Smooth muscle cell (in vitro differentiated cells): ENCODE results near the gene CLINT1. TPM values are rescaled to one million over a fixed set of nuclear protein-coding genes. Genes with fewer than 3 reads are reported as not detected.
"Not testable (repeated sequence)": the region's sequence is repeated elsewhere in the genome, so short reads cannot be mapped to it uniquely, and the experiment has no call there.

Experiments
- DNase-seq: peaks from one replicate; lab custom pipeline; 2025; ENCODE audit not compliant: unreplicated experiment; lab: John Stamatoyannopoulos, UW
- H2AFZ ChIP-seq: fragments of 200-600 bp; sonication (generic); 2 replicates; pipeline ENCODE4 v1.6.0; 2016; ENCODE audit warnings: antibody characterized with exemption, low read depth, mild to moderate bottlenecking
- H3F3A ChIP-seq: fragments of 200-600 bp; sonication (generic); 2 replicates; pipeline ENCODE4 v1.6.0; 2017; ENCODE audit warnings: antibody characterized with exemption, low read depth
- H3K27ac ChIP-seq: fragments of 200-600 bp; sonication (generic); 2 replicates; pipeline ENCODE4 v1.5.1; 2016; ENCODE audit warnings: low read depth, mild to moderate bottlenecking
- H3K27me3 ChIP-seq: fragments of 200-600 bp; sonication (generic); 2 replicates; pipeline ENCODE4 v1.6.1; 2016; ENCODE audit warnings: low read depth, mild to moderate bottlenecking
- H3K36me3 ChIP-seq: fragments of 200-600 bp; sonication (generic); 2 replicates; pipeline ENCODE4 v1.5.1; 2016; ENCODE audit warnings: low read depth
- H3K4me1 ChIP-seq: fragments of 200-600 bp; sonication (generic); 2 replicates; pipeline ENCODE4 v1.5.1; 2016; ENCODE audit warnings: low read depth
- H3K4me2 ChIP-seq: fragments of 200-600 bp; sonication (generic); 2 replicates; pipeline ENCODE4 v1.6.0; 2016; ENCODE audit warnings: mild to moderate bottlenecking
- H3K4me3 ChIP-seq: fragments of 200-600 bp; sonication (generic); 2 replicates; pipeline ENCODE4 v1.5.1; 2016; ENCODE audit warnings: mild to moderate bottlenecking
- H3K79me2 ChIP-seq: fragments of 200-600 bp; sonication (generic); 2 replicates; pipeline ENCODE4 v1.6.0; 2016; ENCODE audit warnings: low read depth, mild to moderate bottlenecking
- H3K9ac ChIP-seq: fragments of 200-600 bp; sonication (generic); 2 replicates; pipeline ENCODE4 v1.6.0; 2016; ENCODE audit warnings: low read depth
- H3K9me3 ChIP-seq: fragments of 200-600 bp; sonication (generic); replicated peaks from 2 replicates; pipeline ENCODE4 v1.5.1; 2016; ENCODE audit warnings: low read depth
- H4K20me1 ChIP-seq: fragments of 200-600 bp; sonication (generic); 2 replicates; pipeline ENCODE4 v1.6.0; 2016; ENCODE audit warnings: low read depth
- CTCF ChIP-seq: fragments of 200-600 bp; sonication (generic); IDR thresholded peaks from 2 replicates; pipeline ENCODE4 v1.5.1; 2017; ENCODE audit warnings: borderline replicate concordance, mild to moderate bottlenecking, antibody characterized with exemption; ENCODE audit not compliant: insufficient read depth, poor library complexity, severe bottlenecking
- WGBS: methylation state at CpG from one replicate; pipeline ENCODE4 v1.1.7; 2016; ENCODE audit warnings: low lambda C conversion rate; 5-methylcytosine and 5-hydroxymethylcytosine counted together
- polyA plus RNA-seq: library from polyadenylated mRNA; unstranded; fragments of >200 nt; fragmentation: Nextera tagmentation; extraction: Ambion mirVana; gene quantifications from 2 replicates; pipeline ENCODE4 v1.2.1, GENCODE V29; 2016
- total RNA-seq: library from RNA; depleted of rRNA; stranded (reverse); fragments of >200 nt; gene quantifications from 2 replicates; pipeline ENCODE4 v1.2.3, GENCODE V29; 2014

The CLINT1 gene
- total and polyA plus RNA-seq, 2 experiments from 2014 or later: 63.5 to 83.9 TPM

GRCh38 chr5:157857816-157858526 lies 974 bp downstream of the CLINT1 start:
- Histone ChIP-seq H3K79me2 (peaks cover 63% of the 10 kb centered on the region), H3K36me3 (no peaks in the 10 kb centered on the region), H4K20me1 (peaks cover 56% of the 10 kb centered on the region), H3K27ac (peak overlapping the region; percentile 71), H3K9ac (peak overlapping the region; percentile 94), H3K9me3 (no peaks in the 10 kb centered on the region), H3K4me1 (peaks cover 9% of the 10 kb centered on the region), H3K4me3 (peak overlapping the region; percentile 86), H3K27me3 (no peaks in the 10 kb centered on the region), H2AFZ (no peak overlapping the region), H3K4me2 (peak overlapping the region; percentile 90), H3F3A (no peaks in the 10 kb centered on the region)
- peak; percentile 1 for TF ChIP-seq CTCF
- no peak for DNase-seq
- WGBS: 15% methylated on average over 5 of the region's 5 CpGs

DNA sequence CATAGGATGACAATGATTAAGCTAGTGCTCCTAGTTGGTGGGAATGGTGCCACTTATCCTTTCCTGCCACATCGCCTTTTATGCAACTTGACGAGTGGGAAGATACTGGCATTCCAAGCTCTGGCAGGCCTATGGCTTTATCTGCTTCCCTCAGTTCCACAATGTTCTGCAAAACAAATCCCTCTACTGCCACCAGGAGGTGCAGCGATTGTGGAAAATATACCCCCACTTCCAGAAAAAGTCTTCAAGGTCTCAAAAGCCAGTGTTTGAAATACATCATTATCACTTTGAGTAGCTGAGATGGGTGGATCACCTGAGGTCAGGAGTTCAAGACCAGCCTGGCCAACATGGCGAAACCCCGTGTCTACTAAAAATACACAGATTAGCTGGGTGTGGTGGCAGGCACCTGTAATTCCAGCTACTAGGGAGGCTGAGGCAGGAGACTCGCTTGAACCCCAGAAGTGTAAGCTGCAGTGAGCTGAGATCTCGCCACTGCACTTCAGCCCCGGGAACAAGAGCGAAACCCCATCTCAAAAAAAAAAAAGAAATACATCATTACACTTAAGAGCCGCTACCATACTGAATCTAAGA lies 3.4 kb downstream of the CLINT1 start:
- no peak overlapping the region for H3K4me2 ChIP-seq
- peaks cover 9% of the 10 kb centered on the region for H3K4me1 ChIP-seq
- no peak overlapping the region for H2AFZ ChIP-seq
- 64% methylated on average over 10 of the region's 10 CpGs for WGBS
- no peaks in the 10 kb centered on the region for H3K9me3 ChIP-seq
- H3K36me3 ChIP-seq: no peaks in the 10 kb centered on the region
- H3F3A ChIP-seq: no peaks in the 10 kb centered on the region
- H3K9ac ChIP-seq: no peak overlapping the region
- peak; percentile 62 for TF ChIP-seq CTCF
- peaks cover 87% of the 10 kb centered on the region for H3K79me2 ChIP-seq
- no peak overlapping the region for H3K27ac ChIP-seq
- H3K4me3 ChIP-seq: no peak overlapping the region
- peaks cover 80% of the 10 kb centered on the region for H4K20me1 ChIP-seq
- no peak for DNase-seq
- no peaks in the 10 kb centered on the region for H3K27me3 ChIP-seq

DNA sequence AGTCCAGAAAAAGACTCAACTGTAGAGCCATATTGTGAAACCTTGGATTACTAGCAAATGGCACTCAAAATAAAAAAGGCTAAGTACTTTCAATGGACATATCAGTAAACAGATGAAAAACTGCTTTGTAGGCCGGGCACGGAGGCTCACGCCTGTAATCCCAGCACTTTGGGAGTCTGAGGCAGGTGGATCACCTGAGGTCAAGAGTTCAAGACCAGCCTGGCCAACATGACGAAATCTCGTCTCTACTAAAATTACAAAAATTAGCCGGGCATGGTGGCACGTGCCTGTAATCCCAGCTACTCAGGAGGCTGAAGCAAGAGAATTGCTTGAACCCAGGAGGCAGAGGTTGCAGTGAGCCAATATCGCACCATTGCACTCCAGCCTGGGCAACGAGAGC lies 5.6 kb downstream of the CLINT1 start:
- not testable (repeated sequence) for H3K9ac ChIP-seq, H3K9me3 ChIP-seq, H3K4me1 ChIP-seq, H3F3A ChIP-seq, H3K4me2 ChIP-seq, H3K36me3 ChIP-seq, H2AFZ ChIP-seq, H3K27me3 ChIP-seq, DNase-seq, H3K4me3 ChIP-seq, H3K27ac ChIP-seq
- H4K20me1 ChIP-seq: peaks cover 100% of the 10 kb centered on the region
- WGBS: 94% methylated on average over 9 of the region's 9 CpGs
- H3K79me2 ChIP-seq: peaks cover 99% of the 10 kb centered on the region

GRCh38 chr5:157845914-157846598 lies 12.9 kb downstream of the CLINT1 start:
- Histone ChIP-seq H3F3A (no peaks in the 10 kb centered on the region), H3K4me1 (no peaks in the 10 kb centered on the region), H3K4me2 (no peak overlapping the region), H3K27ac (no peak overlapping the region), H3K79me2 (peaks cover 97% of the 10 kb centered on the region), H3K9ac (no peak overlapping the region), H3K9me3 (no peaks in the 10 kb centered on the region), H3K27me3 (no peaks in the 10 kb centered on the region), H3K4me3 (no peak overlapping the region), H2AFZ (no peak overlapping the region), H4K20me1 (peaks cover 100% of the 10 kb centered on the region), H3K36me3 (peaks cover 6% of the 10 kb centered on the region)
- 95% methylated on average over 3 of the region's 3 CpGs for WGBS
- no peak for DNase-seq
- TF ChIP-seq CTCF: no peak
